HEK293 (cell line): ENCODE measurements around the gene STK11.
A peak's percentile ranks its signal among the peaks of the same experiment; 100 is the strongest.

Experiments used
- KLF7 ChIP-seq: fragments of 450-650 bp; formaldehyde crosslinking; IDR thresholded peaks from 2 replicates; pipeline ENCODE4 v1.5.1; 2016; ENCODE audit warnings: missing biosample characterization, missing genetic modification characterization, borderline replicate concordance
- MZF1 ChIP-seq: fragments of 450-650 bp; formaldehyde crosslinking; IDR thresholded peaks from 2 replicates; pipeline ENCODE4 v1.5.1; 2017; ENCODE audit warnings: missing biosample characterization, missing genetic modification characterization, borderline replicate concordance
- PRDM2 ChIP-seq: fragments of 450-650 bp; formaldehyde crosslinking; IDR thresholded peaks from 2 replicates; pipeline ENCODE4 v1.5.1; 2016; ENCODE audit warnings: missing biosample characterization, missing genetic modification characterization, borderline replicate concordance
- REST ChIP-seq: fragments of 450-650 bp; formaldehyde crosslinking; IDR thresholded peaks from 2 replicates; pipeline ENCODE4 v1.5.1; 2016; ENCODE audit warnings: missing biosample characterization, missing genetic modification characterization
- SCRT1 ChIP-seq: fragments of 450-650 bp; formaldehyde crosslinking; IDR thresholded peaks from 2 replicates; pipeline ENCODE4 v1.5.1; 2016; ENCODE audit warnings: missing biosample characterization, missing genetic modification characterization, borderline replicate concordance
- WT1 ChIP-seq: fragments of 450-650 bp; formaldehyde crosslinking; IDR thresholded peaks from 2 replicates; pipeline ENCODE4 v1.5.1; 2016; ENCODE audit warnings: missing biosample characterization, missing genetic modification characterization
- YY1 ChIP-seq: fragments of 450-650 bp; formaldehyde crosslinking; IDR thresholded peaks from 2 replicates; pipeline ENCODE4 v1.5.1; 2018; ENCODE audit warnings: missing biosample characterization, missing genetic modification characterization
- ZBTB21 ChIP-seq: fragments of 450-650 bp; formaldehyde crosslinking; IDR thresholded peaks from 2 replicates; pipeline ENCODE4 v1.5.1; 2017; ENCODE audit warnings: missing biosample characterization, missing genetic modification characterization
- ZBTB8A ChIP-seq: fragments of 450-650 bp; formaldehyde crosslinking; IDR thresholded peaks from 2 replicates; pipeline ENCODE4 v1.5.1; 2016; ENCODE audit warnings: missing biosample characterization, missing genetic modification characterization
- ZIC2 ChIP-seq: fragments of 450-650 bp; formaldehyde crosslinking; IDR thresholded peaks from 2 replicates; pipeline ENCODE4 v1.5.1; 2016; ENCODE audit warnings: missing biosample characterization, missing genetic modification characterization
- ZNF146 ChIP-seq: fragments of 450-650 bp; formaldehyde crosslinking; IDR thresholded peaks from 2 replicates; pipeline ENCODE4 v1.5.1; 2016; ENCODE audit warnings: missing biosample characterization, missing genetic modification characterization
- ZNF155 ChIP-seq: fragments of 450-650 bp; formaldehyde crosslinking; IDR thresholded peaks from 2 replicates; pipeline ENCODE4 v1.5.1; 2016; ENCODE audit warnings: missing biosample characterization, missing genetic modification characterization
- ZNF157 ChIP-seq: fragments of 450-650 bp; formaldehyde crosslinking; IDR thresholded peaks from 2 replicates; pipeline ENCODE4 v1.5.1; 2016; ENCODE audit warnings: missing biosample characterization, missing genetic modification characterization
- ZNF16 ChIP-seq: fragments of 450-650 bp; formaldehyde crosslinking; IDR thresholded peaks from 2 replicates; pipeline ENCODE4 v1.5.1; 2016; ENCODE audit warnings: low read depth, missing biosample characterization, missing genetic modification characterization
- ZNF19 ChIP-seq: fragments of 450-650 bp; formaldehyde crosslinking; IDR thresholded peaks from 2 replicates; pipeline ENCODE4; 2016; ENCODE audit warnings: missing biosample characterization, missing genetic modification characterization, low read depth
- ZNF2 ChIP-seq: fragments of 450-650 bp; formaldehyde crosslinking; IDR thresholded peaks from 2 replicates; pipeline ENCODE4 v1.5.1; 2016; ENCODE audit warnings: missing biosample characterization, missing genetic modification characterization
- ZNF24 ChIP-seq: fragments of 450-650 bp; formaldehyde crosslinking; IDR thresholded peaks from 2 replicates; pipeline ENCODE4 v1.5.1; 2016; ENCODE audit warnings: missing biosample characterization, missing genetic modification characterization
- ZNF335 ChIP-seq: fragments of 450-650 bp; formaldehyde crosslinking; conservative IDR thresholded peaks from 2 replicates; pipeline ENCODE4 v1.5.1; 2016; ENCODE audit warnings: missing biosample characterization, missing genetic modification characterization
- ZNF350 ChIP-seq: fragments of 450-650 bp; formaldehyde crosslinking; IDR thresholded peaks from 2 replicates; pipeline ENCODE4 v1.5.0; 2017; ENCODE audit warnings: missing biosample characterization, mild to moderate bottlenecking, missing genetic modification characterization
- ZNF416 ChIP-seq: fragments of 450-650 bp; formaldehyde crosslinking; IDR thresholded peaks from 2 replicates; pipeline ENCODE4 v1.5.1; 2016; ENCODE audit warnings: missing biosample characterization, missing genetic modification characterization
- ZNF423 ChIP-seq: fragments of 450-650 bp; formaldehyde crosslinking; IDR thresholded peaks from 2 replicates; pipeline ENCODE4 v1.5.1; 2016; ENCODE audit warnings: missing biosample characterization, missing genetic modification characterization
- ZNF426 ChIP-seq: fragments of 450-650 bp; formaldehyde crosslinking; IDR thresholded peaks from 2 replicates; pipeline ENCODE4 v1.5.1; 2017; ENCODE audit warnings: missing biosample characterization, missing genetic modification characterization, mild to moderate bottlenecking, inconsistent platforms, moderate library complexity
- ZNF501 ChIP-seq: fragments of 450-650 bp; formaldehyde crosslinking; IDR thresholded peaks from 2 replicates; pipeline ENCODE4 v1.5.1; 2016; ENCODE audit warnings: missing biosample characterization, missing genetic modification characterization
- ZNF529 ChIP-seq: fragments of 450-650 bp; formaldehyde crosslinking; IDR thresholded peaks from 2 replicates; pipeline ENCODE4 v1.5.1; 2017; ENCODE audit warnings: missing genetic modification characterization, missing biosample characterization; ENCODE audit not compliant: insufficient replicate concordance
- ZNF544 ChIP-seq: fragments of 450-650 bp; formaldehyde crosslinking; IDR thresholded peaks from 2 replicates; pipeline ENCODE4 v1.5.0; 2017; ENCODE audit warnings: missing biosample characterization, missing genetic modification characterization
- ZNF629 ChIP-seq: fragments of 450-650 bp; formaldehyde crosslinking; IDR thresholded peaks from 2 replicates; pipeline ENCODE4 v1.5.1; 2017; ENCODE audit warnings: missing biosample characterization, missing genetic modification characterization
- TF ChIP-seq, protein P1 (sequence below): fragments of 450-650 bp; formaldehyde crosslinking; IDR thresholded peaks from 2 replicates; pipeline ENCODE4 v1.5.1; 2016; ENCODE audit warnings: missing biosample characterization, missing genetic modification characterization
- TF ChIP-seq, protein P2 (sequence below): fragments of 450-650 bp; formaldehyde crosslinking; IDR thresholded peaks from 2 replicates; pipeline ENCODE4 v1.5.1; 2016; ENCODE audit warnings: missing biosample characterization, missing genetic modification characterization

Gene STK11

GRCh38 chr19:1274852-1275259 lies 69.3 kb downstream of the STK11 start (continued):
- TF ChIP-seq ZNF350 (tag by site-specific recombination) (no peak), ZNF529 (no peak), KLF7 (tag by site-specific recombination) (0 out of 2 replicates have a peak, but pooled peaks have one; percentile 75), SCRT1 (tag by site-specific recombination) (no peak), YY1 (tag by site-specific recombination) (no peak; the same call in none of the 2 replicates), REST (tag by site-specific recombination) (no peak), ZBTB8A (tag by site-specific recombination) (no peak), ZNF544 (tag by site-specific recombination) (no peak), ZBTB21 (tag by site-specific recombination) (no peak; the same call in 1 of the 2 replicates), ZNF16 (no peak), ZNF423 (tag by site-specific recombination) (peak; percentile 19; the same call in 1 of the 2 replicates), ZNF19 (tag by site-specific recombination) (no peak), ZNF629 (peak; percentile 76), ZNF157 (tag by site-specific recombination) (no peak), WT1 (peak; percentile 69), ZNF24 (tag by site-specific recombination) (peak; percentile 80), ZNF335 (tag by site-specific recombination) (0 out of 2 replicates have a peak, but pooled peaks have one; percentile 14), ZNF155 (tag by site-specific recombination) (no peak), ZNF426 (tag by site-specific recombination) (no peak), ZNF501 (tag by site-specific recombination) (peak; percentile 90; the same call in 1 of the 2 replicates), ZNF2 (tag by site-specific recombination) (peak; percentile 92), ZNF416 (tag by site-specific recombination) (no peak), PRDM2 (tag by site-specific recombination) (0 out of 2 replicates have a peak, but pooled peaks have one; percentile 53), ZNF146 (peak; percentile 40; the same call in 1 of the 2 replicates), MZF1 (tag by site-specific recombination) (no peak; the same call in 1 of the 2 replicates), ZIC2 (tag by site-specific recombination) (no peak)
- TF ChIP-seq, protein P1, sequence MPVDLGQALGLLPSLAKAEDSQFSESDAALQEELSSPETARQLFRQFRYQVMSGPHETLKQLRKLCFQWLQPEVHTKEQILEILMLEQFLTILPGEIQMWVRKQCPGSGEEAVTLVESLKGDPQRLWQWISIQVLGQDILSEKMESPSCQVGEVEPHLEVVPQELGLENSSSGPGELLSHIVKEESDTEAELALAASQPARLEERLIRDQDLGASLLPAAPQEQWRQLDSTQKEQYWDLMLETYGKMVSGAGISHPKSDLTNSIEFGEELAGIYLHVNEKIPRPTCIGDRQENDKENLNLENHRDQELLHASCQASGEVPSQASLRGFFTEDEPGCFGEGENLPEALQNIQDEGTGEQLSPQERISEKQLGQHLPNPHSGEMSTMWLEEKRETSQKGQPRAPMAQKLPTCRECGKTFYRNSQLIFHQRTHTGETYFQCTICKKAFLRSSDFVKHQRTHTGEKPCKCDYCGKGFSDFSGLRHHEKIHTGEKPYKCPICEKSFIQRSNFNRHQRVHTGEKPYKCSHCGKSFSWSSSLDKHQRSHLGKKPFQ (tag by site-specific recombination) = peak; percentile 36; the same call in 1 of the 2 replicates
- TF ChIP-seq, protein P2, sequence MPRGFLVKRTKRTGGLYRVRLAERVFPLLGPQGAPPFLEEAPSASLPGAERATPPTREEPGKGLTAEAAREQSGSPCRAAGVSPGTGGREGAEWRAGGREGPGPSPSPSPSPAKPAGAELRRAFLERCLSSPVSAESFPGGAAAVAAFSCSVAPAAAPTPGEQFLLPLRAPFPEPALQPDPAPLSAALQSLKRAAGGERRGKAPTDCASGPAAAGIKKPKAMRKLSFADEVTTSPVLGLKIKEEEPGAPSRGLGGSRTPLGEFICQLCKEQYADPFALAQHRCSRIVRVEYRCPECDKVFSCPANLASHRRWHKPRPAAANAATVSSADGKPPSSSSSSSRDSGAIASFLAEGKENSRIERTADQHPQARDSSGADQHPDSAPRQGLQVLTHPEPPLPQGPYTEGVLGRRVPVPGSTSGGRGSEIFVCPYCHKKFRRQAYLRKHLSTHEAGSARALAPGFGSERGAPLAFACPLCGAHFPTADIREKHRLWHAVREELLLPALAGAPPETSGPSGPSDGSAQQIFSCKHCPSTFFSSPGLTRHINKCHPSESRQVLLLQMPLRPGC (tag by site-specific recombination) = no peak
